Measurements from ENCODE around the gene BBLN.

The BBLN gene

DNA sequence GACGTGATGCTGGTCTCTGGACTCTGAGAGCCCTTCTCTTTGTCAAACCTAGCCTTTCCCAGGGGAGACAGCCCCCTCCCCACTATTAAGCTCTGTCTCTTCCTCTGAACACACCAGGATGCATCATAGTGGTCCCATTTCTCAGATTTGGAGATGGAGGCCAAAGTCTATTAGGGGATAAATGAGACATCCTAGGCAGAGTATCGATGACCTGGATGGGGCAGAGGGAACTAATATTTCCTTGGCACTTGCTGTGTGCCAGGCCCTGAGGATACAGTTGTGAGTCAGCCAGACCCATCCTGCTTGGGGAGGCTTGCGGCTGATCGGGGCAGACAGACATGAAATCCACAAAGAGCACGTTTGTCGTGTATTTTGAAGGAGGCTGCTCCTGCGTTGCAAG lies 48.3 kb downstream of the BBLN start:
- no peaks in the 10 kb centered on the region for H3K9me3 ChIP-seq (ENCODE audit: control insufficient read depth, low read length)
- H3K4me3 ChIP-seq (ENCODE audit: extremely low read depth, insufficient read depth, low read length, poor library complexity, severe bottlenecking), result no peak overlapping the region
- H3K27ac ChIP-seq (ENCODE audit: low read depth, low read length, severe bottlenecking), result no peak overlapping the region
- H3K36me3 ChIP-seq (ENCODE audit: control insufficient read depth, insufficient read depth, low read length), result no peaks in the 10 kb centered on the region
- 94 to 99% methylated on average over 7 of the region's 7 CpGs for WGBS, 2 experiments (ENCODE audit: insufficient coverage in 2 of 2)
- H3K4me1 ChIP-seq (ENCODE audit: control insufficient read depth, insufficient read depth, low read length, poor library complexity, severe bottlenecking), result peaks cover 3% of the 10 kb centered on the region

DNA sequence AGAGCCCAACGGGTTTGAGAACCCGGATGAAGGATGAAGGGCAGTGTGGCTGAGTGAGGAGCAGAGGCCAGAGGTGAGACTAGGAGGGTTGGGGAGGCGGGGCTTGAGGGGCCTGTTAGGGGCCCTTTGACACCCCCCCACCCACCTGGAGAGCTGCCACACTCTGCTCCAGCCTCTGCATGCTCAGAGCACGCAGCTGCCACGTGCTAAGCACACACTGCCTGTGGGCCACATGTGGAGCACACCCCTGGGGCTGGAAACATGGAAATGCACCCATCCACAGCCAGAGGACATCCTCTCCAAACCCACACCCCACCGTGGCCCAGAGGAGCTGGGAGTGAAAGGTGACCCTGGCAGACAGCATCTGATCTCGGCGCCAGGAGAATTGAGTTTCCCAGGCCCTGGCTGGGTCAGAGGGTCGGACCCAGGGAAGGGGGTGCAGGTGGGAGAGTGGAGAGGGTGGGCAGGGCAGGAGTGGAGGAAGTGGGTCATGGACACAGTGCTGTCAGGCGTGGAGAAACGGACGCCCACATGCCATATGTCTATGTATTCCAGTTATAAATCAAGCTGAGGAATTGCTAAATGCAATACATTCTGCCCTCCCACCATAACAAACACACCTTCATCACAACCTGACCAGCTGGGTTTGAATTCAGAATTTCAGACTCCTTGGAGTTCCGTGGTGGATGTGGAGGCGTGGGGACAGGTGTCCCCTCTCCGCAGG lies 49.0 kb downstream of the BBLN start:
- no peak overlapping the region for H3K27ac ChIP-seq (ENCODE audit: low read depth, low read length, severe bottlenecking)
- peaks cover 3% of the 10 kb centered on the region for H3K36me3 ChIP-seq (ENCODE audit: control insufficient read depth, insufficient read depth, low read length)
- H3K4me1 ChIP-seq (ENCODE audit: control insufficient read depth, insufficient read depth, low read length, poor library complexity, severe bottlenecking), result peaks cover 3% of the 10 kb centered on the region
- H3K4me3 ChIP-seq (ENCODE audit: extremely low read depth, insufficient read depth, low read length, poor library complexity, severe bottlenecking), result no peak overlapping the region
- no peaks in the 10 kb centered on the region for H3K9me3 ChIP-seq (ENCODE audit: control insufficient read depth, low read length)
- WGBS, 2 experiments (ENCODE audit: insufficient coverage in 2 of 2), result 81 to 88% methylated on average over 9 to 10 of the region's 15 CpGs

DNA sequence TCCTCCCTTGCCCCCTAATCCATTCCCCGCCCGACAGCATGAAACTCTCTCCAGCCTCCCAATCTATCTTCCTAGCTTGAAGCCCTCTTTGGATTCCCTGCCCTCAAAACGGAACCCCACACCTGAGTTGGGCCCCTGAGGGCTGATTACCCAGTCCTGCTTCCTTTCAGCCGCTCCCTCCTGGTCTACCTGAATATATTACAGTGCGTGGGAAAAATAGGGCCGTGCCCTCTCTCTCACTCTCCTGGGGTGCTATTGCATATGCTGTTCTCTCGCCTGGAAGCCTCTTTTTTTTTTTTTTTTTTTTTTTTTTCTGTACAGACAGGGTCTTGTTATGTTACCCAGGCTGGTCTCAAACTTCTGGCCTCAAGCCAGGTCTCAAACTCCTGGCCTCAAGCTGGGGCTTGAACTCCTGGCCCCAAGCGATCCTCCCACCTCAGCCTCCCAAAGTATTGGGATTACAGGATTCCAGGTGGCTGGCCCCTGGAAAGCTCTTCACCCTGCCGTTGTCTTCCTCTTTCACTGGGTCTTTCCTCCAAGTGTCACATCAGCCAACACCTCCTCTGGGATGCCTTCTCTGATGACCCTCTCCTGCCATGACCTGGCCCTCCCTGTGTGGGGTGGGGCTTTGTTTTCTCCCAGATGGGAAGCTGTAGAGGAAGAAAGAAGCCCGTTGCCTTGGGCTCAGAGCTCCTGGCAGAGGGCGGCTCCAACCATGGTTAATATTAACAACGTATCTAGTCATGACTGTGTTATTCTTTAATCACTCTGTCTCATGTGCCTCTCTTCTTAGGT lies 51.3 kb downstream of the BBLN start:
- peaks cover 12% of the 10 kb centered on the region for H3K4me1 ChIP-seq (ENCODE audit: control insufficient read depth, insufficient read depth, low read length, poor library complexity, severe bottlenecking)
- no peak overlapping the region for H3K27ac ChIP-seq (ENCODE audit: low read depth, low read length, severe bottlenecking)
- H3K4me3 ChIP-seq (ENCODE audit: extremely low read depth, insufficient read depth, low read length, poor library complexity, severe bottlenecking), result no peak overlapping the region
- H3K9me3 ChIP-seq (ENCODE audit: control insufficient read depth, low read length), result no peaks in the 10 kb centered on the region
- 94% methylated on average over 7 to 10 of the region's 12 CpGs for WGBS, 2 experiments (ENCODE audit: insufficient coverage in 2 of 2)
- H3K36me3 ChIP-seq (ENCODE audit: control insufficient read depth, insufficient read depth, low read length), result peaks cover 3% of the 10 kb centered on the region

DNA sequence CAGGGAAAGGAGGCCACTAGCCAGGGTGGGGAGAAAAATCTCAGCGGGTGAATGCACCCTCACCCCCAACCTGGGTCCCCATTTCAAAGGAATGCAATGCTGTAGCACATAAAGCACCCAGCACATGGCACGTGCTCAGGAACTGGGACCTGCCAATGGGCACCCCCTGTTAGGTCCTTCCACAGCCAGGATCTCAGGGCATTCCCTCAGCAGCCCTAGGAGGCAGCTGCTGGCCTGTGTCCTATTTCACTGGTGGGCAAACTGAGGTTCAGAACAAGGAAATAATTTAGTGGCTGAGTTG lies 51.9 kb downstream of the BBLN start:
- Histone ChIP-seq H3K4me1 (ENCODE audit: control insufficient read depth, insufficient read depth, low read length, poor library complexity, severe bottlenecking) (peaks cover 14% of the 10 kb centered on the region), H3K4me3 (ENCODE audit: extremely low read depth, insufficient read depth, low read length, poor library complexity, severe bottlenecking) (no peak overlapping the region), H3K27ac (ENCODE audit: low read depth, low read length, severe bottlenecking) (no peak overlapping the region), H3K36me3 (ENCODE audit: control insufficient read depth, insufficient read depth, low read length) (peaks cover 3% of the 10 kb centered on the region), H3K9me3 (ENCODE audit: control insufficient read depth, low read length) (no peaks in the 10 kb centered on the region)
- WGBS, 2 experiments (ENCODE audit: insufficient coverage in 2 of 2), result 100% methylated on average over 1 of the region's 2 CpGs

Measured in mesodermal cell (in vitro differentiated cells).